Body of pancreas (tissue), 4 donors: ENCODE results near the gene LCT. TPM values are rescaled to one million over a fixed set of nuclear protein-coding genes. Genes with fewer than 3 reads are reported as not detected.

ENCODE experiments used
- ATAC-seq: fragments of 150-250 bp; one replicate; pipeline ENCODE4 v1.9.1; 2016
- DNase-seq, 4 donors: peaks; one replicate each; pipeline ENCODE4 v3.0.0-alpha.2; 2019
- H3K27ac ChIP-seq, 4 donors: fragments of 200-600 bp; sonication (generic); 1 replicate in 3 of 4; 2 replicates in 1 of 4; pipeline versions ENCODE4 v1.5.1 to v1.6.1; 2016 to 2019; ENCODE audit warnings: mild to moderate bottlenecking in 1 of 4, mixed read lengths in 1 of 4, moderate library complexity in 1 of 4
- H3K27me3 ChIP-seq, 2 donors: fragments of 200-600 bp; sonication (generic); one replicate each; pipeline ENCODE4 v1.6.0; 2016; ENCODE audit warnings: mild to moderate bottlenecking in 1 of 2
- H3K36me3 ChIP-seq, 2 donors: fragments of 200-600 bp; sonication (generic); replicated peaks in 1 of 2; 2 replicates each; pipeline ENCODE4 v1.5.1; 2016; ENCODE audit warnings: low read depth in 2 of 2; ENCODE audit not compliant: insufficient read depth in 1 of 2
- H3K4me1 ChIP-seq: fragments of 200-600 bp; sonication (generic); one replicate; pipeline ENCODE4 v1.6.0; 2016
- H3K4me3 ChIP-seq, 2 donors: fragments of 200-600 bp; sonication (generic); 1 replicate in 1 of 2; 2 replicates in 1 of 2; pipeline ENCODE4 v1.5.1; 2016 to 2019
- H3K9me3 ChIP-seq, 3 donors: fragments of 200-600 bp; sonication (generic); 1 replicate in 2 of 3; 2 replicates in 1 of 3; pipeline ENCODE4 v1.5.1; 2016
- POLR2A ChIP-seq, 3 donors: fragments of 450-650 bp; IDR thresholded peaks; one replicate each; pipeline ENCODE4 v1.6.1; 2016; ENCODE audit warnings: antibody characterized with exemption in 3 of 3, mild to moderate bottlenecking in 2 of 3
- WGBS, 2 donors: methylation state at CpG; one replicate each; pipeline ENCODE4 v1.1.5; 2017; 5-methylcytosine and 5-hydroxymethylcytosine counted together
- intact Hi-C: fragments of 100-400 bp; cut with DNase I; formaldehyde crosslinking; loops from one replicate; pipeline ENCODE4 v1.15.1; 2023
- total RNA-seq, 2 donors: library from RNA; depleted of rRNA; stranded (reverse); fragments of >200 nt; gene quantifications; one replicate each; pipeline ENCODE4 v1.1.0, GENCODE V29; 2016
- TF ChIP-seq, protein P1 (sequence below), 7 experiments: fragments of 450-650 bp in 4 of 7; fragments of 200-600 bp in 3 of 7; sonication (generic) in 3 of 7; IDR thresholded peaks; one replicate each; pipeline ENCODE4 v1.5.1; 2016 to 2019; ENCODE audit warnings: antibody characterized with exemption in 7 of 7

LCT gene
- total RNA-seq, 2 donors from 2014 or later: not detected

DNA sequence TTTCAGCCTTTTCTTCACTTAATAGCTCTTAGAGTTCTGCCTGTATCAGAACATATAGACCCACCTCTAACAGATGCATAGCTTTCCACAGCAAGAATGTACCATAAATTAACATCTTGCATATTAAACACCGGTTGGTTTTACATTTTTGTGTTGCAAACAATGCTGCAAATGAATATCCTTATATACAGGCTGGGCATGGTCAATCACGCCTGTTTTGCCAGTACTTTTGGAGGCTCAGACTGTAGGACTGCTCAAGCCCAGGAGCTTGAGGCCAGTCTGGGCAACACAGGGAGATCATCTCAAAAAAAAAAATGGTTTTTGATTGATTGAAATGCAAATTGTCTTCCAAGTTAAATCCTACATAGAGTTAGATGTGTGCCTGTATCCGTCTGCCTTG, 1.5 kb upstream of the LCT start:
- Histone ChIP-seq H3K27ac (no peak overlapping the region), H3K9me3 (no peaks in the 10 kb centered on the region), H3K4me1 (no peaks in the 10 kb centered on the region), H3K27me3 (no peaks in the 10 kb centered on the region), H3K4me3 (no peak overlapping the region), H3K36me3 (no peaks in the 10 kb centered on the region)
- 95% methylated on average over 3 of the region's 3 CpGs for WGBS, 2 donors
- ATAC-seq (no peak), DNase-seq (no peak)
- no peak for TF ChIP-seq POLR2A (IDR thresholded peaks at IDR 0.05)
- TF ChIP-seq, protein P1, sequence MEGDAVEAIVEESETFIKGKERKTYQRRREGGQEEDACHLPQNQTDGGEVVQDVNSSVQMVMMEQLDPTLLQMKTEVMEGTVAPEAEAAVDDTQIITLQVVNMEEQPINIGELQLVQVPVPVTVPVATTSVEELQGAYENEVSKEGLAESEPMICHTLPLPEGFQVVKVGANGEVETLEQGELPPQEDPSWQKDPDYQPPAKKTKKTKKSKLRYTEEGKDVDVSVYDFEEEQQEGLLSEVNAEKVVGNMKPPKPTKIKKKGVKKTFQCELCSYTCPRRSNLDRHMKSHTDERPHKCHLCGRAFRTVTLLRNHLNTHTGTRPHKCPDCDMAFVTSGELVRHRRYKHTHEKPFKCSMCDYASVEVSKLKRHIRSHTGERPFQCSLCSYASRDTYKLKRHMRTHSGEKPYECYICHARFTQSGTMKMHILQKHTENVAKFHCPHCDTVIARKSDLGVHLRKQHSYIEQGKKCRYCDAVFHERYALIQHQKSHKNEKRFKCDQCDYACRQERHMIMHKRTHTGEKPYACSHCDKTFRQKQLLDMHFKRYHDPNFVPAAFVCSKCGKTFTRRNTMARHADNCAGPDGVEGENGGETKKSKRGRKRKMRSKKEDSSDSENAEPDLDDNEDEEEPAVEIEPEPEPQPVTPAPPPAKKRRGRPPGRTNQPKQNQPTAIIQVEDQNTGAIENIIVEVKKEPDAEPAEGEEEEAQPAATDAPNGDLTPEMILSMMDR (IDR thresholded peaks at IDR 0.05): no peak
- intact Hi-C loops: no loop called here

DNA sequence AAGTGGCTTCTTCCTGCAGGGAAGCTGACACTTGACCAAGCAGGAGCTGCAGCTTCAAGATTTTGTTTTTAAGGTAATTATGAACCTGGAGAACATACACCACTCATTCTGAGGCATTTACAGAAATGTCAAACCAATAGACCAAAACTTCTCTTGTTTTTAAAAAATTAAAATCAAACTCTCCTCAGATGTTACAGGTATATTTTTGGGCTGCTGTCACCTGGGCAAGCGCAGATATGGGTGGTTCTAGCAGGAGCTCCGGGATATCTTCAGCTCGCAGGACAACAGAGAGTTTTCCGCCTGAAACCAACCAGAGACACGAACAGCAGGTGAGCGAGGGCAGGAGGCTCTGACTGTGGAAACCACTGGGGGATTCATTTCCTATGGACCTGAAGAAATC, 4.1 kb downstream of the LCT start:
- ATAC-seq: no peak
- WGBS, 2 donors: 85 to 90% methylated on average over 6 of the region's 6 CpGs

DNA sequence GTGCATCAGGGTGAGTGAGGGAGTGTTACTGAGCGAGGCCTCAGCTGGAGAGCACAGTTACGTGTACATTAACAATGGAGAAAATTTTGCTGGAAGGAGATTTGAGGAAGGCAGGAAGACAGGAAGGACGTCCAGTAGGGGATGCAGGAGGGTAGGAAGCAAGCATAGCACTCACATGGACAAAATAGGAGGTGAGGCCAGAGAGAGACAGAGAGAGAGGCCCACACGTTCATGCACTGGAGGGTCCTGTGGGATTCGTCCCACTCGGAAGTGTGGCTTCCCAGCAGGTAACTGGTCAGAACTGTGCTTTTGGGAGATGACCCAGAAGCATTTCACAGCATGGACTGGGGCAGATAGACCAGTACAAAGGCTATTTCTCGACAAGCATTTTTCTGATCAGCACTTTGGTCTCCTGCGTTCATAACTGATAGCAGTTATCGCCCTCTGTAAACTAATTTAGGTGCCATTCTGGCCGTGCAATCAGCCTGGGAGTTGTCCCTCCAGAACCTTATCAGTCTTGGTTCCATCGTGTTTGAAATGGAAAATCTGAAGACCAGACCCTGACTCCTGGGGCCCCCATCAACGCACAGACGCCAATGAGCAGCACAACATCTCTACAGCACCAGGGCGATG, 5.7 kb downstream of the LCT start:
- no peak for ATAC-seq
- no peak overlapping the region for H3K27ac ChIP-seq
- H3K36me3 ChIP-seq: no peaks in the 10 kb centered on the region
- H3K27me3 ChIP-seq: no peaks in the 10 kb centered on the region
- 66 to 67% methylated on average over 14 of the region's 14 CpGs for WGBS, 2 donors
- intact Hi-C loops: no loop called here
- no peak overlapping the region for H3K4me3 ChIP-seq
- no peaks in the 10 kb centered on the region for H3K4me1 ChIP-seq
- no peaks in the 10 kb centered on the region for H3K9me3 ChIP-seq
- DNase-seq: no peak
- TF ChIP-seq, protein P1 (IDR thresholded peaks at IDR 0.05): no peak
- TF ChIP-seq POLR2A (IDR thresholded peaks at IDR 0.05): no peak

More for the DNA sequence above, 4.1 kb downstream of the LCT start:
- H3K36me3 ChIP-seq: no peaks in the 10 kb centered on the region
- no peaks in the 10 kb centered on the region for H3K27me3 ChIP-seq
- no peaks in the 10 kb centered on the region for H3K9me3 ChIP-seq
- no peak overlapping the region for H3K4me3 ChIP-seq
- intact Hi-C loops: no loop called here
- no peak overlapping the region for H3K27ac ChIP-seq
- no peaks in the 10 kb centered on the region for H3K4me1 ChIP-seq
- DNase-seq: no peak
- TF ChIP-seq, protein P1 (IDR thresholded peaks at IDR 0.05): no peak
- no peak for TF ChIP-seq POLR2A (IDR thresholded peaks at IDR 0.05)

DNA sequence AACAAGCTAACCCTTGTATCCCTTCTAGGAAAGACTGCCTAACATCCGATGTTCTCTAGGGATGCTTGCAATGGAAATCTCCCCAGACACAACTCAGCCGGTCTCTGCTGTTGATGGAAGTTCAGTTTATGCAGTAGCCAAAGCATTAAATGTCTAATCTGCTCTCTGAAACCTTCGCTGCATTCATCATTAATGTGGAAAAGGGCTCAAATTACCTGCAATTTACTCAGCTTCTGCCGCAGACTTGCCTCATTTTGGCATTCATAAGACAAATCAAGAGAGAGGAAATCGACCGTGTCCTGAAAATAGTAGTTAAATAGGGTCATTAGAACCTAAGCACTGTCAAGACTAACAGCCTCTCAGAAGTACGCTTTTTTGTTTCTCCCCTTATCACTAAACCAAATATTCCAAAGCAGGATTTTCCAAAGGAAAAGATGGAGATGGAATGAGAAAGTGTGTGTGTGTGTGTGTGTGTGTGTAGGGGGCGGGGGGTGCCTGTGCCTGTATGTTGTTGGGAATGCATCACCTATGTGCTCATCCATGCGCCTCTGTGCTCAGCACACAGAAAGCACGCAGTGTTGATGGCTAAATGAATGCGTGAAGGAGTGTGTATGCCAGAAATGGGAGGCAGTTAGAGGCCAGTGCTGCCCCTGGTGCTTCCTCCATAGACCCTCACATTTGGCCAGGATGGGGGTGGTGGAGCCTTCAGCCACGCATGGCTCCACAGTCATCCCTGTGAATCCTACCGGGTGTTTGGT, 7.4 kb downstream of the LCT start:
- H3K4me3 ChIP-seq: no peak overlapping the region
- H3K27ac ChIP-seq: no peak overlapping the region
- H3K36me3 ChIP-seq: no peaks in the 10 kb centered on the region
- H3K4me1 ChIP-seq: no peaks in the 10 kb centered on the region
- 74 to 76% methylated on average over 13 of the region's 13 CpGs for WGBS, 2 donors
- ATAC-seq: no peak
- H3K27me3 ChIP-seq: no peaks in the 10 kb centered on the region
- TF ChIP-seq, protein P1 (IDR thresholded peaks at IDR 0.05): no peak
- TF ChIP-seq POLR2A (IDR thresholded peaks at IDR 0.05): no peak
- no peaks in the 10 kb centered on the region for H3K9me3 ChIP-seq
- no peak for DNase-seq
- intact Hi-C loops: no loop called here
